GM19324 (cell line): ENCODE results near the gene ACR.

Experiments
- ATAC-seq: cut with Tn5 transposase; IDR thresholded peaks from one replicate; pipeline ENCODE4 v1.9.1; 2021; ENCODE audit warnings: mild to moderate bottlenecking, moderate library complexity; ENCODE audit not compliant: unreplicated experiment, low FRiP score

Gene ACR

GRCh38 chr22:50702821-50703725 lies 34.9 kb upstream of the ACR start:
- ATAC-seq, result no peak

DNA sequence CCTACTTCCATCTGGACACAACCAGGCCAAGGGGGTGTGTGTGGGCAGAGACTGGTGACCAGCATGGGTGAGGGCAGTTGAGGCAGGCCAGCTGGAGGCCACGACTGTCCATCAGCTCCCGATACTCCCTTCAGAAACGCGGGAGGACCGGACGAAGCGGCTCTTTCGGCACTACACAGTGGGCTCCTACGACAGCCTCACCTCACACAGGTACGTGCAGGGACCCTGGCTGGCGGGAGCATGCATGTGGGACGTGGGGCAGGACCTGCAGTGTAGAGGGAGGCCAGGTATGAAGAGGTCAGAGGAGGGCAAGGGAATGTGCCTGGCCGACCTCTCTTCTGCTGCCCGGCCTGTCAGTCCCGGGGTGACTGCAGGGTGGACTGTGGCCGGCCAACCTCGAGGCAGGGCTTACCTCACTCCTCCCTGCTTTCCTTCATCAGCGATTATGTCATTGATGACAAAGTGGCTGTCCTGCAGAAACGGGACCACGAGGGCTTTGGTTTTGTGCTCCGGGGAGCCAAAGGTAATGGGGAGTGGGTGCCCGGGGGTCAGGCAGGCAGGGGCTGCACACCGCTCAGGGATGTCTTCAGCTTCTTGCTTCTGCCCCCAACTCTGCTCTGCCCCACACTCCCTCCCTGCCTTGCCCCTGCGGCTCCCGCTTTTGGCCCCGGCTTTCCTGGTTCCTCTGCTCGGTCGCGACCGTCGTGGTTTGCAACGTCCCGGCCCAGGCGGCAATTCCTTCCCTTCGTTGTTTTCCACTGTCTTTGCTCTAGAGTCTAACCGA lies 34.1 kb upstream of the ACR start:
- ATAC-seq, result no peak

GRCh38 chr22:50704510-50705218 lies 33.3 kb upstream of the ACR start:
- ATAC-seq, result no peak

DNA sequence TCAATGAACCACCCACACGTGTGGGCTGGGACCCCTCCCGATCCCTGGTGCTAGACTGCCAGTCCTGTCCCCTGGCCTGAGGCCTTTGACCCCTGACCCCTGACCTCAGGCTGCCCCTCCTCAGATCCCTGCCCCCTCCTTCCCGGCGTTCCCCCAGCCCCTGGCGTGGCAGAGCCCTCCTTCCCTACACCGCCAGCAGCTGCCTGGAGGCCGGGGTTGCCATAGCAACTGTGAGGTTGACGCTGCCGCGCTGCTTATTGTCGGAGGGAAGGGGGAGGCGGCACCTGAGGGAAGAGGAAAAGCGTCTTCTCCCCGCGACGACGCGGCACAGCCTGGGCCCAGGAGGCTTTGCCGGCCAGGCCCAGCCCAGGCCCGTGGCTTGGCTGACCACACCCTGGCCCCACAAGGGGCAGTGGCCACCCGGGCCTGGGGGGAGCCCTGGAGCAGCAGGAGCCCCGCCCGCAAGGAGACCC lies 32.7 kb upstream of the ACR start:
- ATAC-seq, result no peak

DNA sequence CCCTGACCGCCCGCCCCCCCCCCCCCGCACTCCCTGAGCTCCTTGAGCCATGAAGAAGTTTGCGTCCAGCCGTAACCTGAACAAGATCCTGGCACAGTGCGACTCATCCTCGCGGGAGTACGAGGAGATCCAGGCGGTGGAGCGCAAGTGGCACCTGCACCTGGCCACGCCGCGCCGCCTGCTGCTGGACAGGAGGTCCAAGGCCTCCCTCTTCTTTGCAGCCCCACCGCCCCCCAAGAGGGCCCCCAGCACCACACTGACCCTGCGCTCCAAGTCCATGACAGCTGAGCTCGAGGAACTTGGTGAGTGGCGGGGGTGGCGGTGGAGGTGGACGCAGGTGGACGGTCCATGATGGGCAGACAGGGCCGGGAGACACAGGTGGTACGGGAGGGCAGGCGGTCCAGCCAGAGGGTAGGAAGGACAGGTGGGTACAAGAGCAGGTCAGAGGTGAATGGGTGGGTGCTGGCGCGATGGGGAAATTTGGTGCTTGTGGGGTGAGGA lies 32.1 kb upstream of the ACR start:
- no peak for ATAC-seq

- no peak for ATAC-seq
Measured at GRCh38 chr22:50706481-50707125, 31.4 kb upstream of the ACR start.

GRCh38 chr22:50708474-50708873 lies 29.5 kb upstream of the ACR start:
- no peak for ATAC-seq

GRCh38 chr22:50708996-50709395 lies 29.0 kb upstream of the ACR start:
- ATAC-seq, result no peak

GRCh38 chr22:50710221-50710620 lies 27.8 kb upstream of the ACR start:
- no peak for ATAC-seq

DNA sequence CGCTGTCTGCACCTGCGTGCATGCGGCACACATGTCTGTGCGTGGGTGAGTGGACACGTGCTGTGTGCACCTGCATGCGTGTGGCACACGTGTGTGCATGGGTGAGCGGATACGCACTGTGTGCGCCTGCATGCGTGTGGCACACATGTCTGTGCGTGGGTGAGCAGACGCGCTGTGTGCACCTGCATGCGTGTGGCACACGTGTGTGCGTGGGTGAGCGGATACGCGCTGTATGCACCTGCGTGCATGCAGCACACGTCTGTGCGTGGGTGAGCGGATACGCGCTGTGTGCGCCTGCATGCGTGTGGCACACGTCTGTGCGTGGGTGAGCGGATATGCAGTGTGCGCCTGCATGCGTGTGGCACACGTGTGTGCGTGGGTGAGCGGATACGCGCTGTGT lies 27.1 kb upstream of the ACR start:
- ATAC-seq, result no peak

DNA sequence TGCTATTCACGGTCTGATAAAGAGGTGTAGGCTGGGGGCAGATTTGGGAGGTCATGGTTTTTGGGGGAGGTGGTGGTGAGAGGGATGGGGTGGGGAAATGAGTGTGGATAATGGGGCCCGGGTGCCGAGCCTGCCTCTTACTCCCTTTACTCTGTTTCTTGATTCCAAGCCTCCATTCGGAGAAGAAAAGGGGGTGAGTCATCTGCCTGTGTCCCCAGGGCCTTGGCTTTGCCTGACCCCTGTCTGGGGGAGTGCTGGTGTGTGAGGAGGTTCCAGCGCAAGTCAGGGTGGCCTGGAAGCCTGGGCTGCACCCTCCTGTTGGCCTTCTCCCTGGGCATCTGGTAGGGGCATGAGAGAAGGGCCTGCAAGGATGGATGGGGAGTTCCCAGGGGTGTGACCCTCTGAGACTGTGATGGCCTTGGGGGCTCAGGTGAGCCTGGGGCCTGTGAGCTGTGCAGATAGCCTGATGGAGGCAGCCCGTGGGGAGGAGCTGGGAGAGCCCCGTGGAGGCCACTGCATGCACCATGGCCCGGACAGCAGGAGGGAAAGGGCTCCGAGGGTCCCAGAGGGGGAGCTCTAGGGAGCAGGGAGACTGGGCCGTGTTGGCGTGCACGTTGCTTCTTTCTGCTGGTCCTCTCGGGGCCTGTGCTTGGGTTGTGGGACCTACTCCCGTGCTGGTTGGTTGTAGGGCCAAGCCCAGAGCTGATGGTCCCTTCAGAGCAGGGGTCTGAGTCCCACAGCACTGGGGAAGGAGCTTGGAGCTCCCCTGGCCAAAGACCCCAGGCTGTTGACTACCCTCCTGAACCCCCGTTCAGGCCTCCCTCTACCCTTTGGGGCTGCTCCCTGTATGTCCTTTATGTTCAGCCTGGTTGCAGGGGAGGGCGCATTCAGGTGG lies 26.3 kb upstream of the ACR start:
- ATAC-seq, result no peak

GRCh38 chr22:50712341-50713007 lies 25.5 kb upstream of the ACR start:
- ATAC-seq, result no peak

GRCh38 chr22:50713008-50713385 lies 25.0 kb upstream of the ACR start:
- no peak for ATAC-seq

DNA sequence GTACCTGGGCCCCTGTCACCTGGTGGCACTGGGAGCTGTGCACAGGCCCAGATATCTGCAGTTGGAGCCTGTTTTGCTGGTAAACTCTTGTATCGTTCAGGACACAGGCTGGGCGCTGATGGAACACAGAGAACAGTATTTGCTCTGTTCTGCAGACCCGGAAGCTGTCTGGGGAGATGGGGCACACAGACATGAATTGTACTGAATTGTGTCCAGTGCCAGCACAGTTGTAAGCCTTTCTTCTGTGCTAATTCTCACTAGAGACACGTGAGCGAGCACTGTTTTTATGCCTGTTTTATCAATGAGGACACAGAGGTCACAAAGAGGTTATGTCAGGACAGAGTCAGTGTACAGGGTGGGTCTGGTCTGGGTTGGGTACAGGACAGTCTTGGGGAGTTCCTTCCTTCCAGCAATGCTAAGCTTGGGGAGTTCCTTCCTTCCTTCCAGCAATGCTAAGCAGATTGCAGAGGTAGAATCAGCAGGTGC lies 24.4 kb upstream of the ACR start:
- ATAC-seq, result no peak

- ATAC-seq, result no peak
Measured at GRCh38 chr22:50714150-50714549, 23.9 kb upstream of the ACR start.

GRCh38 chr22:50714631-50715179 lies 23.3 kb upstream of the ACR start:
- ATAC-seq, result no peak

- ATAC-seq, result no peak
Measured at GRCh38 chr22:50715250-50715649, 22.8 kb upstream of the ACR start.

- ATAC-seq, result no peak
Measured at GRCh38 chr22:50715776-50716175, 22.2 kb upstream of the ACR start.
